ENCODE measurements around the gene REX1BD. TPM values are rescaled to one million over a fixed set of nuclear protein-coding genes. Genes with fewer than 3 reads are reported as not detected.
"Not testable (repeated sequence)": the region's sequence is repeated elsewhere in the genome, so short reads cannot be mapped to it uniquely, and the experiment has no call there.

The REX1BD gene
- total RNA-seq, 1 donor from 2014 or later = 26.1 TPM

DNA sequence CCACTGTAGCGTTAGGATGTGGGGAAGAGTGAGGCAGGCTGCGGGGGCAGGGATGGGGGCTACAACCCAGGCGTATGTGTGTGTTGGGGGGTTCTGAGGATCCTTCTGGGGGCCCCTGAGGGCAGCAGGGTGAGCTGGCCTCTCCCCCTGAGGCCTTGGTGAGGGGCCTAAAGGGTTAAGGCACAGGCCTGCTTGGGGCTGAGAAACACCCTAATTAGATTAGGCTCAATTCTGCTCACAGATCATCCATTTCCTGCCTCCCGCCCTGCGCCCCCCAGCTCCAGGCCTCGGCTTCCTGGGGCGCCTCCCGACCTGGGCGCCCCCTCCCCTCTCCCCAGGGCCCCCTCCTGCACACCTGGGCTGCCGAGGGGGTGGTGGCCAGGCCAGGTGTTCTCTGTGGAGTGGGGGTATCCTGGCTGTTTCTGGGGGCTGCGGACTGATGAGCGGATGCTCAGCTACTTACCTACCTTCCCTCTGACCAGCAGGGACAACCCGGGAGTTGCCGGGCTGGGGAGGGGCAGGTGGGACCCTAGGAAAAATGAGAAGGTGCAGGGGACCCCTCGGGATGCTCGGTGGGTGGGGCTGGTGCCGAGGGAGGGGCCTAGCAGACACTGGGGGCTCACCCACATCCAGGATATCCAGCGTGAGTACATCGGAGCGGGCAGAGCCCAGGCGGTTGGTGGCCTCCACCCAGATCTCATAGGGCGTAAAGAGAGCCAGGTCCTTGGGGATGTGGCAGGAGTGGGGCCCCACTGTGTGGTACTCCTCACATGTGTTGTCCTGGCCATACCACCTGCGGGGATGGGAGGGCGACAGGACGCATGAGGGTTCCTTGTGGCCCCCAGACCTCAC, 9.4 kb downstream of the REX1BD start:
- TF ChIP-seq, protein P1, sequence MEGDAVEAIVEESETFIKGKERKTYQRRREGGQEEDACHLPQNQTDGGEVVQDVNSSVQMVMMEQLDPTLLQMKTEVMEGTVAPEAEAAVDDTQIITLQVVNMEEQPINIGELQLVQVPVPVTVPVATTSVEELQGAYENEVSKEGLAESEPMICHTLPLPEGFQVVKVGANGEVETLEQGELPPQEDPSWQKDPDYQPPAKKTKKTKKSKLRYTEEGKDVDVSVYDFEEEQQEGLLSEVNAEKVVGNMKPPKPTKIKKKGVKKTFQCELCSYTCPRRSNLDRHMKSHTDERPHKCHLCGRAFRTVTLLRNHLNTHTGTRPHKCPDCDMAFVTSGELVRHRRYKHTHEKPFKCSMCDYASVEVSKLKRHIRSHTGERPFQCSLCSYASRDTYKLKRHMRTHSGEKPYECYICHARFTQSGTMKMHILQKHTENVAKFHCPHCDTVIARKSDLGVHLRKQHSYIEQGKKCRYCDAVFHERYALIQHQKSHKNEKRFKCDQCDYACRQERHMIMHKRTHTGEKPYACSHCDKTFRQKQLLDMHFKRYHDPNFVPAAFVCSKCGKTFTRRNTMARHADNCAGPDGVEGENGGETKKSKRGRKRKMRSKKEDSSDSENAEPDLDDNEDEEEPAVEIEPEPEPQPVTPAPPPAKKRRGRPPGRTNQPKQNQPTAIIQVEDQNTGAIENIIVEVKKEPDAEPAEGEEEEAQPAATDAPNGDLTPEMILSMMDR (IDR thresholded peaks at IDR 0.05; ENCODE audit: insufficient read depth, low read length, severe bottlenecking) = no peak
- no peaks in the 10 kb centered on the region for H3K36me3 ChIP-seq (ENCODE audit: control insufficient read depth, insufficient read depth, low read length)
- H3K4me3 ChIP-seq (ENCODE audit: low read depth, low read length) = no peak overlapping the region
- H3K27me3 ChIP-seq (ENCODE audit: control insufficient read depth, insufficient read depth, low read length) = no peaks in the 10 kb centered on the region
- no peak for DNase-seq (ENCODE audit: low read depth)
- no peak for FAIRE-seq

- FAIRE-seq = no peak
- no peaks in the 10 kb centered on the region for H3K36me3 ChIP-seq (ENCODE audit: control insufficient read depth, insufficient read depth, low read length)
- TF ChIP-seq, protein P1 (IDR thresholded peaks at IDR 0.05; ENCODE audit: insufficient read depth, low read length, severe bottlenecking) = no peak
- H3K4me3 ChIP-seq (ENCODE audit: low read depth, low read length) = no peak overlapping the region
- H3K27me3 ChIP-seq (ENCODE audit: control insufficient read depth, insufficient read depth, low read length) = peaks cover 1% of the 10 kb centered on the region
- DNase-seq (ENCODE audit: low read depth) = no peak
These were observed 10.9 kb downstream of the REX1BD start for GRCh38 chr19:18599485-18599884.

GRCh38 chr19:18600692-18601397, 12.2 kb downstream of the REX1BD start:
- H3K27me3 ChIP-seq (ENCODE audit: control insufficient read depth, insufficient read depth, low read length); DNase-seq (ENCODE audit: low read depth); FAIRE-seq; H3K36me3 ChIP-seq (ENCODE audit: control insufficient read depth, insufficient read depth, low read length); H3K4me3 ChIP-seq (ENCODE audit: low read depth, low read length): not testable (repeated sequence)

DNA sequence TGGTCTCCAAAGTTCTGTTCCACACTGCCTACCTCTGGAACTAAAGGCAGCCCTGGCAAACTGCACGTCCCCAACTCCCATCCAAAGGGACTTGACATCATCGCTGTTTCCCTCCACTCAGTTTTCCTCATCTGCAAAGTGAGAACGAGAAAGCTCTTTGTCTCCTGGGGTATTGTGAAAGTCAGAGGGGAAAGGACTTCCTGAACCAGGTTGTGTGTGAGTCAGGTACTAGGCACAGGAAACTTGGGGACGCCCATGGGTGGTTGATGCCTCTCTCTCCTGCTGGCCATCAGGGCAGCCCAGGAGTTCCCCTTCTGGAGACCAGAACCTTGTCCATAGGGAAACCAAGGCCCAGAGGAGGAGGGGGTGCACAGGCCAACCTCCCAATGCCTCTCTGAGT, 13.3 kb downstream of the REX1BD start:
- DNase-seq (ENCODE audit: low read depth) = peak; percentile 53
- no peak overlapping the region for H3K4me3 ChIP-seq (ENCODE audit: low read depth, low read length)
- no peak for FAIRE-seq
- TF ChIP-seq, protein P1 (IDR thresholded peaks at IDR 0.05; ENCODE audit: insufficient read depth, low read length, severe bottlenecking) = no peak
- H3K27me3 ChIP-seq (ENCODE audit: control insufficient read depth, insufficient read depth, low read length) = peaks cover 5% of the 10 kb centered on the region
- no peaks in the 10 kb centered on the region for H3K36me3 ChIP-seq (ENCODE audit: control insufficient read depth, insufficient read depth, low read length)

DNA sequence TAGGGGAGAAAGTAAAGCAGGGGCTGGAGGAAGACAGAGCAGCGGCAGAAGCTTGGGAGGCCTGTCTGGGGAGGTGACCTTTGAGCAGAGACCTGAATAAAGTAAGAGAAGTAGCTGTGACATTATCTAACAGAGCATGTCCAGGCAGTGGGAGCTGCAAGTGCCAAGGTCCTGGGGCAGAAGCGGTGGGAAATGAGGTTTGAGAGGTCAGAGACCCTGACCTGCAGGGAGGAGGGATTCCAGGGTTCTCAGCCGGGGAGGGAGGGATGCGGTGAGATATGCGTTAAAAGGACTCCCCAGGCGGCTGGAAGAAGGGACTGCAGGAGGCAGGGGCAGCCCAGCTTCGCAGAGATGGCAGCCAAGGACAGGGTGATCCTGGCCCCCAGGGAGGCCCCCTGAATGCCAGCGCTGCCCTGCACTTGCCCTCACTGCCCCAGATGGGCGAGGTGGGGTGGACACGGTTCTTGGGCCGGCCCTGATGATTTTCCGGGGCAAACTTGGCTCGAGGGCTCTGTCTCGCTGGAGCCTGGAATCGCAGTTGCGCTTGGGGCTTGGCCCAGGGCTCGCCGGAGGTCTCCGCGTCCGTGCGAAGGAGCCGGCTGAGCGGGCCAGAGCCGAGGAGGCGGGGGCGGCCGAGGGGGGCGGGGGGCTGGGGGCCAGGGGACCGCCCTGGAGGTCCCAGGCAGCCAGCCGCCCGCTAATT, 14.8 kb downstream of the REX1BD start:
- Histone ChIP-seq H3K4me3 (ENCODE audit: low read depth, low read length) (no peak overlapping the region), H3K27me3 (ENCODE audit: control insufficient read depth, insufficient read depth, low read length) (peaks cover 12% of the 10 kb centered on the region), H3K36me3 (ENCODE audit: control insufficient read depth, insufficient read depth, low read length) (no peaks in the 10 kb centered on the region)
- FAIRE-seq = no peak
- DNase-seq (ENCODE audit: low read depth) = no peak
- TF ChIP-seq, protein P1 (IDR thresholded peaks at IDR 0.05; ENCODE audit: insufficient read depth, low read length, severe bottlenecking) = no peak
